ENCODE results near the gene GPSM1. TPM values are rescaled to one million over a fixed set of nuclear protein-coding genes. Genes with fewer than 3 reads are reported as not detected.

GPSM1 gene
- total RNA-seq, 1 donor from 2014 or later, result 35.4 TPM

DNA sequence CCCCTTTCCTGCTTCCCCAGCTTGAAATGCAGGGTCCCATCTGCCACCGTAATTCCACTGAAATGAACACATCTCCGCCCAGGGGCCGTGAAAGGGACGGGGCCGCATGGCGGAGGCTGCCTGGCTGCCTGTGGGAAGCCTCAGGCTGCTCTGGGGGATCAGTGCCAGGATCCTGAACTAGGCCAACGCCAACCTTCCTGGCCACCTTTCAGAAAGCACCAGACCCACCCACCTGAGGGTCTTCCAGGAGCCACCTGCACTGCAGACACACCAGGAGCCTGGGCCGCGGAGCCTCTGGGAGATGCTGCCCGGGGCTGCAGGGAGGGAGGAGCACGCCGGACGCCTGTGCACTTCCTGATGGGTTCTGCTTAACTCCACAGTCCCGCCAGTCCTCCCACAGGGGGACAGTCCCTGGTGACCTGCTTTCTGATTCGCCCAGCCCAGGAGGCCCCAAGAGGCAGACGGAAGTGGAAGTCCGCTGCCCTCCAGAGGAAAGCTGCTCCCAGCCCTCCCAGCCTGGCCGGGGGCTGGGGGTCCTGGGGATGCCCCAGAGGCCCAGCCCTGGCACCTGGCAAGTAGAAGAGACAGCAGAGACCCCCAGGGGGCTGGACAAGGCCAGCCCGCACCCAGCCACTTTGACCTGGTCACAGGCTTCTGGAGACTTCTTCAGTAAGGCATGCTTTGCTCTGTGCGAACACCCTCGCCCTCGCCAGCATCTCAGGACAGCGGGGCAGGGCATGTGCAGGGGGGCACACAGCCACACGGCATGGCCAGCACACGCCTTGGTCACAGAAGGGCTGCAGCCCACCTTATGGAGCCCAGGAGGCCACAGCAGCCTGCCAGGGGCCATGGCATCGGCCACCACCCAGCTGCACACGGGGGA is 46.2 kb downstream of the GPSM1 start, which contains the start of gene CARD9:
TSS of gene CARD9 (minus strand) at position 370 of the 883 bp plus-strand sequence. CDS start 1,591 bp downstream, outside the sequence.
- no peak for DNase-seq (ENCODE audit: extremely low spot score in 2 of 2)
- Histone ChIP-seq H3K27me3 (no peaks in the 10 kb centered on the region), H3K27ac (peak within 1 kb of the TSS; percentile 27), H3K4me1 (peaks cover 20% of the 10 kb centered on the region), H3K9me3 (no peaks in the 10 kb centered on the region), H3K36me3 (no peaks in the 10 kb centered on the region), H3K4me3 (peak within 1 kb of the TSS; percentile 22 to 28)
- TF ChIP-seq, protein P1, sequence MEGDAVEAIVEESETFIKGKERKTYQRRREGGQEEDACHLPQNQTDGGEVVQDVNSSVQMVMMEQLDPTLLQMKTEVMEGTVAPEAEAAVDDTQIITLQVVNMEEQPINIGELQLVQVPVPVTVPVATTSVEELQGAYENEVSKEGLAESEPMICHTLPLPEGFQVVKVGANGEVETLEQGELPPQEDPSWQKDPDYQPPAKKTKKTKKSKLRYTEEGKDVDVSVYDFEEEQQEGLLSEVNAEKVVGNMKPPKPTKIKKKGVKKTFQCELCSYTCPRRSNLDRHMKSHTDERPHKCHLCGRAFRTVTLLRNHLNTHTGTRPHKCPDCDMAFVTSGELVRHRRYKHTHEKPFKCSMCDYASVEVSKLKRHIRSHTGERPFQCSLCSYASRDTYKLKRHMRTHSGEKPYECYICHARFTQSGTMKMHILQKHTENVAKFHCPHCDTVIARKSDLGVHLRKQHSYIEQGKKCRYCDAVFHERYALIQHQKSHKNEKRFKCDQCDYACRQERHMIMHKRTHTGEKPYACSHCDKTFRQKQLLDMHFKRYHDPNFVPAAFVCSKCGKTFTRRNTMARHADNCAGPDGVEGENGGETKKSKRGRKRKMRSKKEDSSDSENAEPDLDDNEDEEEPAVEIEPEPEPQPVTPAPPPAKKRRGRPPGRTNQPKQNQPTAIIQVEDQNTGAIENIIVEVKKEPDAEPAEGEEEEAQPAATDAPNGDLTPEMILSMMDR (IDR thresholded peaks at IDR 0.05), result no peak
- intact Hi-C loops (cut with DNase I), result no loop called here

GRCh38 chr9:136374183-136374575 is 46.8 kb downstream of the GPSM1 start:
- Histone ChIP-seq H3K27ac (no peak overlapping the region), H3K27me3 (no peaks in the 10 kb centered on the region), H3K4me3 (no peak overlapping the region), H3K9me3 (no peaks in the 10 kb centered on the region), H3K4me1 (peaks cover 20% of the 10 kb centered on the region), H3K36me3 (no peaks in the 10 kb centered on the region)
- intact Hi-C loops (cut with DNase I), result no loop called here
- DNase-seq (ENCODE audit: extremely low spot score in 2 of 2), result no peak
- no peak for TF ChIP-seq POLR2AphosphoS5 (IDR thresholded peaks at IDR 0.05; ENCODE audit: insufficient read depth in 1 of 2, low read depth in 1 of 2)
- TF ChIP-seq, protein P1 (IDR thresholded peaks at IDR 0.05), result no peak
- no peak for TF ChIP-seq POLR2A (IDR thresholded peaks at IDR 0.05)

DNA sequence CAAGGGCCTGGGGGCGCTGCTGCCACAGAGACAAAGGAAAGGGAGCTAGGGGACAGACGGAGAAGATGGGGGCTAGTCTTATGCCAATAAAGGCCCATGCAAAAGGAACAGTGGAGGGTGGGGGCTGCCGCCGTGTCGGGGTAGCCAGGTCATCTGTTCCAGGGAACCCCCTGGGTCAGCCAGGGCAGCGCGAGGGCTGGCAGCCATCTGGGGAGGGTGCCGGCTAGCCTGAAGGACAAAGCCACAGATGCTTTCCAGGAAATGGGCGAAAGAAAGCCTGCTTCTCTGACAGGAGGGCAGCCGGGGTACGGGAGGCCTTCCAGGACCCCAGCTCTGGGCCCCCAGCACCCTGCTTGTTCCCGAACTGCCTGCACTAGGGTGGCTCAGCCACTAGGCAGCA is 47.8 kb downstream of the GPSM1 start:
- H3K4me3 ChIP-seq, result no peak overlapping the region
- DNase-seq (ENCODE audit: extremely low spot score in 2 of 2), result no peak
- H3K4me1 ChIP-seq, result peaks cover 20% of the 10 kb centered on the region
- no peak overlapping the region for H3K27ac ChIP-seq
- intact Hi-C loops (cut with DNase I), result no loop called here
- H3K36me3 ChIP-seq, result peaks cover 0 to 4% of the 10 kb centered on the region in 2 donors
- no peak for TF ChIP-seq POLR2AphosphoS5 (IDR thresholded peaks at IDR 0.05; ENCODE audit: insufficient read depth in 1 of 2, low read depth in 1 of 2)
- no peak for TF ChIP-seq POLR2A (IDR thresholded peaks at IDR 0.05)
- TF ChIP-seq, protein P1 (IDR thresholded peaks at IDR 0.05), result no peak
- no peaks in the 10 kb centered on the region for H3K9me3 ChIP-seq
- no peaks in the 10 kb centered on the region for H3K27me3 ChIP-seq

GRCh38 chr9:136376457-136376856 is 49.1 kb downstream of the GPSM1 start:
- Histone ChIP-seq H3K36me3 (peaks cover 0 to 17% of the 10 kb centered on the region in 2 donors), H3K9me3 (no peaks in the 10 kb centered on the region), H3K4me3 (no peak overlapping the region), H3K27me3 (no peaks in the 10 kb centered on the region), H3K27ac (no peak overlapping the region), H3K4me1 (peaks cover 20% of the 10 kb centered on the region)
- TF ChIP-seq, protein P1 (IDR thresholded peaks at IDR 0.05), result no peak
- TF ChIP-seq POLR2AphosphoS5 (IDR thresholded peaks at IDR 0.05; ENCODE audit: insufficient read depth in 1 of 2, low read depth in 1 of 2) (no peak), POLR2A (IDR thresholded peaks at IDR 0.05) (no peak)
- no peak for DNase-seq (ENCODE audit: extremely low spot score in 2 of 2)
- intact Hi-C loops (cut with DNase I), result no loop called here
